ENCODE measurements around the gene RYR3. TPM values are rescaled to one million over a fixed set of nuclear protein-coding genes. Genes with fewer than 3 reads are reported as not detected.

RYR3 gene
- total RNA-seq, 1 experiment from 2014 or later = not detected

DNA sequence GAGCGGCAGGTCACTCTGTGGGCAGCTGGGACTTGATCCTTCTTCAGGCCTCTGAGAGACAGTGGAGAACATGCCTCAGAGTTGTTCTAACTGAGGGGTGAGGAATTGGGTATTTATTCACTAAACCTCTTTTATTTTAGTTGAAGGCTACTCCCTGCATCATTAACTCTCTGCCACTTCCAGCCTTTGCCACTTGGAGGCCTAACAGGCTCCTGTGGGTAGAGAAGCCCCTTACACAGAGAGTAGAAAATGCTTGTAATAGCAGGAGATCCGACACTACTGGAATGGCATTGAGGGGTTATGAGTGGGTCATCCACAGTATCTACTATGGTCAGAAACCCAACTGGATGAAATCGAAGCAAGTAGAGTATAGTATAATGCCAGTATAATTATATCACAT lies 81.7 kb downstream of the RYR3 start:
- intact Hi-C loops (cut with micrococcal nuclease) = no loop called here
- TF ChIP-seq CTCF (conservative IDR thresholded peaks at IDR 0.05; ENCODE audit: low read depth, low read length) (0 out of 2 replicates have a peak, but pooled peaks have one; percentile 17), EZH2 (IDR thresholded peaks at IDR 0.05; ENCODE audit: low read length, unreplicated experiment) (no peak), EZH2phosphoT487 (IDR thresholded peaks at IDR 0.05; ENCODE audit: borderline replicate concordance, low read length) (no peak)
- POLR2A ChIA-PET (ENCODE audit: unreplicated experiment) = no interaction called here
- BruUV-seq (replicated peaks) = no TSS peak
- no peak overlapping the region for H3K4me3 ChIP-seq (ENCODE audit: low read length)
- H3K27me3 ChIP-seq (ENCODE audit: low read length) = peaks cover 92% of the 10 kb centered on the region
- H2AFZ ChIP-seq (ENCODE audit: low read length) = no peak overlapping the region
- no peaks in the 10 kb centered on the region for H3K36me3 ChIP-seq (ENCODE audit: low read depth, low read length)
- H3K4me2 ChIP-seq (ENCODE audit: low read length) = no peak overlapping the region
- no peaks in the 10 kb centered on the region for H3K79me2 ChIP-seq (ENCODE audit: low read length)
- no peaks in the 10 kb centered on the region for H3K9me3 ChIP-seq (ENCODE audit: low read length)
- H3K4me1 ChIP-seq (ENCODE audit: insufficient read depth, low read length) = no peaks in the 10 kb centered on the region
- H3F3A ChIP-seq (ENCODE audit: low read length, unreplicated experiment) = no peaks in the 10 kb centered on the region
- H3K27ac ChIP-seq (ENCODE audit: low read length) = no peak overlapping the region
- ATAC-seq (no peak), DNase-seq (no peak)
- H4K20me1 ChIP-seq (ENCODE audit: low read length) = no peaks in the 10 kb centered on the region
- CTCF ChIA-PET = no interaction called here
- H3K9ac ChIP-seq (ENCODE audit: low read length) = no peak overlapping the region
- no peaks in the 10 kb centered on the region for H3K9me2 ChIP-seq (replicated peaks; ENCODE audit: low read length)

- BruUV-seq (replicated peaks) = no TSS peak
- Histone ChIP-seq H3K9me3 (ENCODE audit: low read length) (no peaks in the 10 kb centered on the region), H3F3A (ENCODE audit: low read length, unreplicated experiment) (no peaks in the 10 kb centered on the region), H3K27ac (ENCODE audit: low read length) (no peak overlapping the region), H3K4me1 (ENCODE audit: insufficient read depth, low read length) (no peaks in the 10 kb centered on the region), H3K4me3 (ENCODE audit: low read length) (no peak overlapping the region), H2AFZ (ENCODE audit: low read length) (no peak overlapping the region), H3K9ac (ENCODE audit: low read length) (no peak overlapping the region), H3K36me3 (ENCODE audit: low read depth, low read length) (no peaks in the 10 kb centered on the region), H3K4me2 (ENCODE audit: low read length) (no peak overlapping the region), H3K27me3 (ENCODE audit: low read length) (peaks cover 91% of the 10 kb centered on the region), H4K20me1 (ENCODE audit: low read length) (no peaks in the 10 kb centered on the region), H3K79me2 (ENCODE audit: low read length) (no peaks in the 10 kb centered on the region), H3K9me2 (replicated peaks; ENCODE audit: low read length) (no peaks in the 10 kb centered on the region)
- ChIA-PET POLR2A (ENCODE audit: unreplicated experiment) (no interaction called here), CTCF (no interaction called here)
- intact Hi-C loops (cut with micrococcal nuclease) = no loop called here
- no peak for DNase-seq
- ATAC-seq = no peak
- TF ChIP-seq CTCF (conservative IDR thresholded peaks at IDR 0.05; ENCODE audit: low read depth, low read length) (no peak), EZH2phosphoT487 (IDR thresholded peaks at IDR 0.05; ENCODE audit: borderline replicate concordance, low read length) (no peak), EZH2 (IDR thresholded peaks at IDR 0.05; ENCODE audit: low read length, unreplicated experiment) (no peak)
Measured at GRCh38 chr15:33393546-33393945, 82.8 kb downstream of the RYR3 start.

DNA sequence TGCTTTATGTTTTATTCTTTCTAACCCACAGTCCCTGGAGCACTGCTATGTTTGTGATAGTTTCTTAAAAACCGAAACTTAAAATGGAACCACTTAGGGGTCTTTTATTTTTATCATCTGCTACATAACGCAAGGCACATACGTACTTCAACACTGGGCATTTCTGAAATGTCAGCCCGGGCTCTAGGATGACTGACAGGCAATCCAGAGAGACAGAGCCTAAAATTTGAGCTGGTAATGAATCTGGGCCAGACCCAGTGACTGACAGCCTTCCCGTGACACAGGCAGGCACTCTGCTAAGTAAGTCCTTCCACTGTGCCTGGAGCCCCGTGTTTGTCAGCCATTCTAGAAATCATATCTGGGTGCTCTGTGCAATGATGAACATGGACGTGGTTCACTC lies 84.6 kb downstream of the RYR3 start:
- TF ChIP-seq EZH2phosphoT487 (IDR thresholded peaks at IDR 0.05; ENCODE audit: borderline replicate concordance, low read length) (no peak), CTCF (conservative IDR thresholded peaks at IDR 0.05; ENCODE audit: low read depth, low read length) (no peak)
- no peaks in the 10 kb centered on the region for H3F3A ChIP-seq (ENCODE audit: low read length, unreplicated experiment)
- no peaks in the 10 kb centered on the region for H3K79me2 ChIP-seq (ENCODE audit: low read length)
- DNase-seq (no peak), ATAC-seq (no peak)
- no peak overlapping the region for H3K4me2 ChIP-seq (ENCODE audit: low read length)
- H3K9ac ChIP-seq (ENCODE audit: low read length) = no peak overlapping the region
- no peaks in the 10 kb centered on the region for H3K36me3 ChIP-seq (ENCODE audit: low read depth, low read length)
- BruUV-seq (replicated peaks) = no TSS peak
- no peaks in the 10 kb centered on the region for H4K20me1 ChIP-seq (ENCODE audit: low read length)
- no peak overlapping the region for H3K27ac ChIP-seq (ENCODE audit: low read length)
- H3K27me3 ChIP-seq (ENCODE audit: low read length) = peaks cover 95% of the 10 kb centered on the region
- no peaks in the 10 kb centered on the region for H3K9me2 ChIP-seq (replicated peaks; ENCODE audit: low read length)
- ChIA-PET POLR2A (ENCODE audit: unreplicated experiment) (no interaction called here), CTCF (no interaction called here)
- no peaks in the 10 kb centered on the region for H3K9me3 ChIP-seq (ENCODE audit: low read length)
- no peaks in the 10 kb centered on the region for H3K4me1 ChIP-seq (ENCODE audit: insufficient read depth, low read length)
- no peak overlapping the region for H2AFZ ChIP-seq (ENCODE audit: low read length)
- intact Hi-C loops (cut with micrococcal nuclease) = no loop called here
- H3K4me3 ChIP-seq (ENCODE audit: low read length) = no peak overlapping the region
